Stimulated activated CD4-positive, alpha-beta T cell treated with anti-CD3 and anti-CD28 coated beads, Interleukin-2, amount 100 ng/mL, for 4 hours (primary cell): ENCODE measurements around the gene MSLN.

ENCODE experiments used
- DNase-seq: peaks from one replicate; pipeline ENCODE4 v3.0.0-alpha.2; 2020; ENCODE audit warnings: low read depth

Gene MSLN

GRCh38 chr16:723695-724094, 36.8 kb upstream of the MSLN start:
- no peak for DNase-seq

DNA sequence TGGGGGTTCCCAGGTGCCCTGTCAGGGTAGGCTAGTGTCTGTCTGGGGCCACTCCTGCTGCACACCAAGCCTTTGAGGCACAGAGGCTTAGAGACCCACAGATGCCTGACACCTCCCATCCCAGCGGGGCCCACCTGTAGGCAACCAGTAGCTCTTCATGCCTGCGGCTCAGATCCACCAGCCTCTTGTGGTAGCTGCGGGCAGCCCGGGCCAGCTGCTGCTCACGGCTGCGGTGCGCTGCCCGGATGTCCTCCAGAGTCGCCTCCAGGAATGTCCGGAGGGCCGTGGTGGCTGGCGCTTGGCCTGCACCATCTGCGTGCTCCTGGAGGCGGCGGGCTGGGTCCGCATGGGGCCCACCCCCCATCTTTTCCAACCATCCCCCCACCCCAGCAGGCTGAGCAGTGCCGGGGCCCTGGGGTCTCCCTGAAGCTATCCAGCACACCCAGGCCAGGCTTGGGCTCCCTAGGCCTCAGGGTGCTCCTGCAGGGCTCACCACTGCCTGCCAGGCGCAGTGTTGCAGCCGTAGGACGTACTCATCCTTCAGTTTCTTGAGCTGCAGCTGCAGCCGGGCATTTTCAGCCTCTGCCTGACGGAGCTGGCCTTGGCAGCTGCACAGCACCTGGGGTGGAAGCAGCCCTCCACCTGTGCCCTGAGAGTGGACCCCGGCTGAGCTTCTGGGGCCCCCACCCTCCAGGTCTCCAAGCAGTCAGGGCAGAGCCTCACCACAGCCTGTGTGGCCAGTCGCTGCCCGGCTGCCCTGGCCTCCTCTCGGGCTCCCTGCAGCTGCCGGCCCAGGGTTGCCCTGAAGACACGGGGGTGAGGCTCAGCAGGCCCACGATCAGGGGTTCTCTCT, 36.1 kb upstream of the MSLN start:
- no peak for DNase-seq

GRCh38 chr16:725041-725376, 35.5 kb upstream of the MSLN start:
- no peak for DNase-seq

- no peak for DNase-seq
Observed at GRCh38 chr16:725463-726187, 34.9 kb upstream of the MSLN start.

DNA sequence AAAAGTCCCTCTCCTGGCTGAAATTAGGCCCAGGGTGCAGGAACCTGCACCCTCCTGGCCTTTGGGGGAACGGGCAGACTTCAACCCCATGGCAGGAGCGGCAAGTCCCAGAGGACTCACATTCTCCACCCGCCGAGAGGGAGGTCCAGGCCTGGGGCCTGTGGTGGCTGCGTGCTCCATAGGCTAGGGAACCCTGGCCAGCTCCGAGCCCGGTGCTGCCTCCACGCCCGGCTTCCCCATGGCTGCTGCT, 34.4 kb upstream of the MSLN start:
- DNase-seq = no peak

DNA sequence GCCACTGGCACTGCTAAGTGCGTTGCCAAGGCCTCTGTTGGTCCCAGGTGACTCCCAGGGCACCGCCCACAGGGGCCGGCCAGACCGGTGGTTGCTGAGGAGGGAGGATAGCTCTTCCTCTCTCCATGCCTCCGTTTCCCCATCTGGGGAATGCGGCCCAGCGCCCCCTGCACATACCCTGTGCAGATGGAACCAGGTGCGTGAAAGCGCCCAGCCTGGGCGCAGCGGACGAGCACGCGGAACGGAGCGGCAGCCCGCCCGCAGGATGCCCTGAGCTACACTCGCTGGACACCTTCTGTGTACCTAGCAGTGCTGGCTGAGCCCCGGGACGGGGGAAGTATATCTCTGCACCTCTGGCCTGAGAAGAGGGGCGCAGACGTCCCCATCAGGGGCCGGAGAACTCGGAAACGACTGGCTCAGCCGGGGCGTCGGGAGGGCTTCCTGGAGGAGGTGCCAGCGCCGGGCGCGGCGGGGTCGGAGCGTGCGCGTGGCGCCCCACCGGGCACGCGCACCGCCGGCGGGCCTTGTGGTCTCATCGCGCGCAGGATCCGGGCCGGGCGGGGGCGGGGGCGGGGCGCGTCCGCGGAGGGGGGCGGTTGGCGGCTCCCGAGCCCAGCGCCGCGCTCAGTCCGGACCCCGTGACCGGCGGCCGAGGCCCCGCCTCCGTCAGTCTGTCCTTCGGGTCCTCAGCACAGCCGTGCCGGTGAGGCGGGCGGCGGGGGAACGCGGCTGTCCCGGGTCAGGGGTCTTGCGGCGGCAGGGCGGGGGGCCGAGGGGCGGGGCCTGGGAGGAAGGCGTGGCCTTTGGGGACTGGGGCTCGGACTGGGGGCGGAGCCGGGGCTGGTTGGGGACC, 33.9 kb upstream of the MSLN start, which contains the start of the genes CCDC78 and HAGHL:
Gene CCDC78, minus strand, starts transcription at position 6 of the 853 bp plus-strand sequence. CDS start 76 bp downstream, outside the sequence.
Gene HAGHL, plus strand, starts transcription at position 669 of the 853 bp plus-strand sequence. CDS start 404 bp downstream, outside the sequence.
- peak; percentile 45 for DNase-seq

- no peak for DNase-seq
Observed at GRCh38 chr16:727291-727977, 33.1 kb upstream of the MSLN start.

- DNase-seq = peak; percentile 35
Observed at GRCh38 chr16:728131-728889, 32.2 kb upstream of the MSLN start.

GRCh38 chr16:728890-729744, 31.4 kb upstream of the MSLN start:
- no peak for DNase-seq

DNA sequence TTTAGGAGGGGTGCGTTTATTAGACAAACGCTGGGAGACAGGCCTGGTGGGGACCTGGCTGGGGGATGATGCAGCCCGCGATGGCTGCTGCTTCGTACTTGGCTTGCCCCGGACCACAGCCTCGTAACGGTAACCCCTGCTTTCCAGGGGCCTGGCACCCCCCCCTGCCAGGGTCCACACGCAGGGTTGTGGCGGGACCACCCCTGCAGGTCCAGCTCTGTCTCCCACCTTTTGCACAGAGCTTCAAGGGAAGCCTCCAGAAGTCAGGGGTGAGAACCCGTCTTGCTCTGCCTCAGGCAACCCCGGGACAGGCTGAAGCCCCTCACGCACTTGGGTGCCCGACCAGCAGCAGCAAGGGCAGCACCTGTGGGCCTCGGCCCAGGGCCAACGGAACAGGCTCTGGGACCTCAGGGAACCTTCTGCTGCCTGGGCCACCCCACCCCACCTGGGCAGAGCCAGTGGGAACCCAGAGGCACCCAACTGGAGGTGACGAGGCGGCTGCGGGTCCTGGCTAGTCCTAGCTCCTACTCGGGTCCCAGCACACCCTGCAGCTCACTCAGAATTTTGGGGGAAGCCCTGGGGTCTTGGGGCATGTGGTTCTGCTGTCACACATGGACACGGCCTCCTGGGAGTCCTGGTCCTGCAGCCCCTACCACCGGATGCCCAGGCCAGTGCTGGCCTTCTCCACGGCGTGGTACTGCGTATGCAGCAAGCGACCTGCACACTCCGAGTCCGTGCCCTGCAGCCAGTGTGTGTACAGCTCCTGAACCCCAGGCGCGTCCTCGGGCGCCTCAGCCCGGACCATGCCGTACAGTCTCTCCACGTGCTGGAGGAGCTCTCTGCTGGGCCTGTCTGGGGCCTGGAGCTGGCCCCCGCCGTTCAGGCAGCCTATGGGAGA, 30.5 kb upstream of the MSLN start:
- no peak for DNase-seq

- DNase-seq = no peak
Observed at GRCh38 chr16:730666-731509, 29.6 kb upstream of the MSLN start.

DNA sequence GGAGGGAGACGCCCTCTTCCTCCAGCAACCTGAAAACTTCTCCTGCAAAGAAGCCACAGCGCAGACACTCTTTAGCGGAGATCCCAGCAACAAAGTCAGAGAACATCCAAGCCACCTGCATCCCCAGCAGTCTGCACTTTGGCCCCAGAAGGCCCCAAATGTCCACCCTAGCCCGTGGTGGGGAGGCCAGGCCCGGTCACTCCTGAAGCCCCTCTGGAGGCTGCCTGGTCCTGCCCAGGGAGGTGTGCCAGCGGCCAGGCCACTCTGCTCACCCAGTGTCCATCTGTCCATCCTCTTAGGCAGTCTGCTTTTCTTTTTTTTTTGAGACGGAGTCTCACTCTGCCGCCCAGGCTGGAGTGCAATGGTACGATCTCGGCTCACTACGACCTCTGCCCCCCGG, 28.2 kb upstream of the MSLN start:
- DNase-seq = no peak

DNA sequence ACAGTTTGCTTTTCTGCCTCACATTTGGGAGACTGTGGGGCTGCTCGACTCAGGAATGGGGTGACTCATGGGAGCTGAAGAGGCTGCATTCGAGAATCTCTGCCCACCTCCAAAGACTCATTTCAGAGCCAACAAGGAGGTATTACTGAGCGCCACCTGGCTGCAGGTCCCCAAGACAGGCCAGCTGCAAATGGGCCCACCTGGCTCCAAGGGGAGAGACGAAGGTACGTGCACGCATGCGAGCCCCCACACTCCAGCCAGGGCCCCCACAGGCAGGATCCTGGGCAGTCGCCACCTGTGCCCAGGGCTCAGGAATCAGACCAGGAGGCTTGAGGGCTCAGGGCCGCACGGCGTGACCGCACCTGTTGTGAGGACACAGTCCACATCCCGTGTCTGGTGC, 27.6 kb upstream of the MSLN start:
- DNase-seq = no peak

GRCh38 chr16:733382-734207, 26.9 kb upstream of the MSLN start:
- no peak for DNase-seq

- DNase-seq = no peak
Observed at GRCh38 chr16:734208-734980, 26.1 kb upstream of the MSLN start.

DNA sequence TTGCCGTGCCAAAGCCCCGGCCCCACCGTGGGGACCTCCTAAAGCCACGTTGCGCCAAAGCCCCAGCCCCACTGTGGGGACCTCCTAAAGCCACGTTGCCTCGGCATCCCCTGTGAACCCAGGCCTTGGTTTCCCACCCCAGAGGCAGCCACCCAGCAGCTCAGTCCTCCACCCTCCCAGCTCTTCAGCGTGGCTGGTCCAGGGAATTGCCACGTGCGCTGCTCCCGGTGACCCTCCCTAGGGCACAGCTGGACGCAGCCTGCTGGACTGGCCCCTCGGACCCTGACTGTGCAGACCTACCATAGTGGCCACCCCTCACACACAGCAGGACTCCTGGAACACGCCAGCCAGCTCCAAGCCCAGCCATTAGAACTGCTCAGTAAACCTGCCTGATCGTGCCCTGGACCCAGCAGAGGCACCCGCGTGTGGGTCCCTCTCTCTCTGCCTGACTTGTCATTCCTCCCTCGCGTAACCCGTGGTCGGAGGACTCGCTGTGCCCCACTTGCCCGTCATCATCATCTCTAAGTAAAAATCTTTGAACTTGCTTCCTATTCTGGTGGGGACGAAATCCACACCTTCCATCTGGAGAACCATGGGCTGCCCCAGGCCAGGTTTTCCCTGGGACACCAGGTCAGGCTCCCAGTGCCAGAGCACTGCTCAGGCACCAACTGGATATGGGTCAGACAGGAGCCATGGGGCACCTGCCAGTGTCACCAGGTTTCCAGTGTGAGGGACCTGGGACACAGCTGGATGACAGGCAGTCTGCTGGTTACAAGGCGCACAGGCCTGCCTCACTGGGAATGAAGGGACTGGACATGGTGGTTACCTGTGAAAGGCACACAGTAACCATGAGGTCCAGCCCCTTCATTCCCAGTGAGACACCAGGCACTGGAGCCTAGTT, 25.3 kb upstream of the MSLN start:
- DNase-seq = no peak
